22Rv1 (cell line): ENCODE measurements around the gene ZNF787.

Experiments used
- ZFX ChIP-seq: fragments of 450-650 bp; IDR thresholded peaks from 2 replicates; pipeline ENCODE4 v1.6.1; 2017; ENCODE audit warnings: antibody characterized with exemption, borderline replicate concordance
- TF ChIP-seq, protein P1 (sequence below): fragments of 450-650 bp; IDR thresholded peaks from 2 replicates; pipeline ENCODE4 v1.5.1; 2017; ENCODE audit warnings: mild to moderate bottlenecking

DNA sequence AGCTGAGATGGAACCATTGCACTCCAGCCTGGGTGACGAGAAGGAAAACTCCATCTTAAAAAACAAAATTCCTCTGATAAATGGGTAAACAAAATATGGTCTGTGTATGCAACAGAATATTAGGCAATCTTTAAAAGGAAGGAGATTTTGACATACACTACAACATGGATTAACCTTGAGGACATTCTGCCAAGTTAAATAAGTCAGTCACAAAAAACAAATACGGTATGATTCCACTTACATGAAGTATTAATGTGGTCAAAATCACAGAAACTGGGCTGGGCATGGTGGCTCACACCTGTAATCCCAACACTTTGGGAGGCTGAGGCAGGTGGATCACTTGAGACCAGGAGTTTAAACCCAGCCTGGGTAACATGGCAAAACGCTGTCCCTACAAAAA is 17.0 kb upstream of the ZNF787 start:
- TF ChIP-seq, protein P1, sequence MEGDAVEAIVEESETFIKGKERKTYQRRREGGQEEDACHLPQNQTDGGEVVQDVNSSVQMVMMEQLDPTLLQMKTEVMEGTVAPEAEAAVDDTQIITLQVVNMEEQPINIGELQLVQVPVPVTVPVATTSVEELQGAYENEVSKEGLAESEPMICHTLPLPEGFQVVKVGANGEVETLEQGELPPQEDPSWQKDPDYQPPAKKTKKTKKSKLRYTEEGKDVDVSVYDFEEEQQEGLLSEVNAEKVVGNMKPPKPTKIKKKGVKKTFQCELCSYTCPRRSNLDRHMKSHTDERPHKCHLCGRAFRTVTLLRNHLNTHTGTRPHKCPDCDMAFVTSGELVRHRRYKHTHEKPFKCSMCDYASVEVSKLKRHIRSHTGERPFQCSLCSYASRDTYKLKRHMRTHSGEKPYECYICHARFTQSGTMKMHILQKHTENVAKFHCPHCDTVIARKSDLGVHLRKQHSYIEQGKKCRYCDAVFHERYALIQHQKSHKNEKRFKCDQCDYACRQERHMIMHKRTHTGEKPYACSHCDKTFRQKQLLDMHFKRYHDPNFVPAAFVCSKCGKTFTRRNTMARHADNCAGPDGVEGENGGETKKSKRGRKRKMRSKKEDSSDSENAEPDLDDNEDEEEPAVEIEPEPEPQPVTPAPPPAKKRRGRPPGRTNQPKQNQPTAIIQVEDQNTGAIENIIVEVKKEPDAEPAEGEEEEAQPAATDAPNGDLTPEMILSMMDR = no peak
- no peak for TF ChIP-seq ZFX
